GM21360 (cell line): ENCODE measurements around the gene STPG1.

ENCODE experiments used
- ATAC-seq: cut with Tn5 transposase; IDR thresholded peaks from one replicate; pipeline ENCODE4 v1.9.1; 2021; ENCODE audit warnings: mild to moderate bottlenecking, moderate library complexity; ENCODE audit not compliant: unreplicated experiment

STPG1 gene

DNA sequence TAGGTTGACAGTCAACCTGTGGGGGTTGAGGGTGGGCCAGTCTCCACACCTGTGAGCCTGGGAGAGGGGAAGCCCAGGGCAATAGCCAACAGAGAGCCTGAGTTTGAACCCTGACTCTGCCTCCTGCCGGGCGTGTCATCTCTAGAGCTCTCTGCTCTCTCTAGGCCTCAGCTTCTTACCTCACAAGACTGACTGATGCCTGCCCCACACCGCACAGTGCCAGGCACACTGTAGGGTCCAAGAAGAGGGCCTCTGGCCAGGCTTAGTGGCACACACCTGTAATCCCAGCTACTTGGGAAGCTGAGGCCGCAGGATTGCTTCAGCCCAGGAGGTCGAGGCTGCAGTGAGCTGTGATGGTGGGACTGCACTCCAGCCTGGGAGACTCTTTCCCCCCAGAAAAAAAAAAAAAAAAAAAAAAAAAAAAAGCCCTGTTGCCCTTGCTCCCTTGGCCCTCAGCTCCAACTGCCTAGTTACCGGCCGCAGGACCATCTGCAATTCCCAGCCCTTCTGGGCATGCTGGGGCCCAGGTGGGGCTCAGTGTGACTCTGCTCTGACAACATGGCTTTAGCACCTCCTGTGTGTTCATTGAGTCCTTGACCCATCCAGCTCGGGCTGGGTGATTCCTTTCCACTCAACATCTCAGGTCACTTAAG is 69.4 kb downstream of the STPG1 start:
- ATAC-seq, result no peak

- no peak for ATAC-seq
Measured at GRCh38 chr1:24343412-24344089, 70.0 kb downstream of the STPG1 start.

GRCh38 chr1:24341260-24341659 is 72.3 kb downstream of the STPG1 start:
- ATAC-seq, result no peak

DNA sequence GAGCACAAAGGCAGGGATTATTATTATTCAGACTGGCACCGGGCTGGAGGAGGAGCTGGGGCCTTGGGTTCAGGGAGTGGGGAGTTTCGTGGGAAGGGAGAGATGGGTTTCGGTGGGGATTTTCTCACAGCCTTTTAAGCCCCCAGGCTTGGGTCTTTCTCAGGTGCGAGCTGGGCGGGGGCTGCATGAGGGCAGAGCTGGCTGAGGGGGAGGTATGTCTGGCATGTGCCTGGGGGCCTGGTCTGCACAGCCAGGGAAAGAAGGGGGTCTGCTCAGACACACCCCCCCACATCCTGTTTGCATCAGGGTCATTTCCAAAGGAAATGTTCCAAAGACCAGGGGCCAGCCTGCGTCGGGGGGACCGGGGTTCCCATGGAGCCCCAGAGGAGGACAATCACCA is 72.8 kb downstream of the STPG1 start:
- ATAC-seq, result no peak

DNA sequence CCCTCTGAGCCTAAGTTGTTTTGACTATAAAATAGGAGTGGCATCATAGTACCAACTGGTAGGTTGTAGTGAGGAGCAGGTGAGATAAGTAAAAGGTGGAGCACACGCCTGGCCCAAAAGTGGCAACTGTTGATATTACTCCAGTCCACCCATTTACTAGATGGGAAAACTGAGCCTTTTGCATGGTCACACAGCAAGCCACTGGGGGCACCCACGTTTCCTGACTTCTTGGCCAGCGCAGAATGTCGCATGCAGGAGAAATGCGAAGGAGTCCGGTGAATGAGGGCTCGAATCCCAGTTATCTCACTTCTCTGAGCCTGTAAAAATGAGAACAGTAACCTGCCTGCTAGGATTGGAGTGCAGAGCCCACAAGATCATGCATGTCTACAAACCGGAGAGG is 73.6 kb downstream of the STPG1 start:
- ATAC-seq, result no peak

GRCh38 chr1:24338447-24338846 is 75.1 kb downstream of the STPG1 start:
- ATAC-seq, result no peak

DNA sequence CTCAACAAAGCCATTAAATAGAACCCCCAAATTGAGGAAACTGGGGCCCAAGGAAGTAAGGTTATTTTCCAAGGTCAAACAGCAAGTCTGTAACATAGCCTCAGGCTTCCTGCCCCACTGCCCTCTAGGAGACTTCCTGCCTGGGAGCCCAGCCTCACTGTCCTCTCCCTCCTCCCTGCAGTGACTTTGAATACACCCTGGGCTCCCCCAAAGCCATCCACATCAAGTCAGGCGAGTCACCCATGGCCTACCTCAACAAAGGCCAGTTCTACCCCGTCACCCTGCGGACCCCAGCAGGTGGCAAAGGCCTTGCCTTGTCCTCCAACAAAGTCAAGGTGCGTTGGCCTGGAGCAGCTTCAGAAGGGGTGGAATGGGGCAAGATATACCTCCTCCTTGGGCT is 76.1 kb downstream of the STPG1 start:
- ATAC-seq, result no peak

DNA sequence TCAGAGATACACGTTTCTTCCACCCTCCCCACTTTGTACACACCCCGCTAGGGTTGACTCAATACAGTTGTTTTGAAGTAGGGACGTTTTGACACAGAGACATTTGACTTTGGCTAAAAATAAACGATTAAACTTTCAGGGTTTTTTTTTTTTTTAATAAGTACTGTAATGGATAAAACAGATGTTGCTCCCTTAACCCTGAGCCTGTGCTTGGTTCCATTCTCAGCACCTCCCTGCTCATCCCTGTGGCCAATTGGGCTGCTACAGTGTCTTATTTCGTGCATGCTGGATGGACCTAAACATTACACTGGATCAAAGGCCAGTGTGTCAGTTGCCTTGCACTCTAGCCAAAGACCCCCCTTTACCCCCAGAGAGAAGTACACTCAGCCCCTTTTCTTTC is 77.5 kb downstream of the STPG1 start:
- ATAC-seq, result no peak

- ATAC-seq, result no peak
Measured at GRCh38 chr1:24331961-24332673, 81.5 kb downstream of the STPG1 start.

DNA sequence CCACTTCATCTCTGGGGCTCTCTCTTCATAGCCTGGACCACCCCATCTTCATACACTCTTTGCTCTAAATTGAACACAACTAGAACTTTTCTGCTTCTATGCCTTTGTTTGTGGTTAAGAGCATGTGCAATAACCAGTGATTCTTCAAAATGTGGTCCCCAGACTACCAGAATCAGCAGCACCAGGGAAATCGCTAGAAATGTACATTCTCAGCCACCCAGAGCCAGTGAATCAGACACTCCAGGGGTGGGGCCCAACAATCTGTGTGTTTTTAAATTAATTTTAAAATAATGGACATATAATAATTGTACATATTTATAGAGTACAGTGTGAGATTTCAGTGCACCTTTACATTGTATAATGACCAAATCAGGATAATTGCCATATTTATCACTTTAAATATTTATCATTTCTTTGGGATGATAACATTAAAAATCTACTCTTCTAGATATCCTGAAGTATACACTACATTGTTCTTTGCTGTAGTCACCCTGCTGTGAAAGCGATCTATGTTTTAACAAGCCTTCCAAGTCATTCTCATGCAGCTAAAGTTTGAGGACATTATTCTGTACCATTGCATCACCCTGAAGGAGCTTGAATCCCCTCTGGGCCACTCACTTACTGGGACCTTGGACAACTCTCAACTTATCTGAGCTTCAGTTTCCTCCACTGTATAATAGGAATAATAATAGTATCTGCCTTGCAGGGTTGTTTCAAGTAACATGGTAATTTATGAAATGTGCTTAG is 83.6 kb downstream of the STPG1 start:
- ATAC-seq, result no peak

GRCh38 chr1:24329331-24329730 is 84.3 kb downstream of the STPG1 start:
- no peak for ATAC-seq

- no peak for ATAC-seq
Measured at GRCh38 chr1:24327891-24328290, 85.7 kb downstream of the STPG1 start.

DNA sequence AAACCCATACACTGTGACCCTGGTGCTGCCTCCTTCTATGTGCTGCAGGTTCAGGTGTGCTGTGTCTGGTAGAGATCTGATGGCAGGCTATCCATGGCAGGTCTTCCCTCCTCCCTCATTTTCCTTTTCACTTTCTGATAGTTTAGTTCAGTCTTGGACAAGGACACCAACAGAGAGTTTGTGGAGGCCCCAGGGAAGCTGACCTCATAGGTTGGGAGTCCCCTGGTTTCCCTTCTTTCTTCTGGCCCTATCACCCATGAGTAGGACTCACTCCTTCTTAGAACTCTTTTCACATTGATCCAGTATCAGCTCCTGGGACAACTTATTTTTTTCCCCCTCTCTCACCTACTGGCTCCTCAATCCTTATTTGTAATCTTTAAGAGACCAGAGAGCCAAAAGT is 86.1 kb downstream of the STPG1 start:
- ATAC-seq, result no peak

GRCh38 chr1:24325587-24326449 is 87.8 kb downstream of the STPG1 start:
- ATAC-seq, result no peak

DNA sequence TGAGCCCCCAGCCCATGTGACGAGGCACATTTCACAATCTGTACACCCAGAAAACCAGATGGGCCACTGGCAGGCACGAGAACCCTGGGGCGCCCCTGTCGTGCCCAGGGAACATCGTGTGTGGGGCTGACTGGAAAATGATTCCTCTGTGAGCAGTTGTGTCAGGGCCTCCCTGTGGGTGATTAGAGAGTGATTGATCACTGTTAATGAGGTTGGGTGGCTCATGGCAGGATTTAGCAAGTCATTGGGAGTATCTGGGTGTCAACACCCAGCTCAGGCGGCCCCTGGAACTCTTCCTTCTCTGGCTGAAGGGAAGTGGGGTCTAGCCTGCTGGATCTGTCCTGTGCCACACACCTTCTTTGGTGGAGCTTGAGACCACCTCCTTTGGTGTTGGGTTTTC is 88.7 kb downstream of the STPG1 start:
- ATAC-seq, result no peak

DNA sequence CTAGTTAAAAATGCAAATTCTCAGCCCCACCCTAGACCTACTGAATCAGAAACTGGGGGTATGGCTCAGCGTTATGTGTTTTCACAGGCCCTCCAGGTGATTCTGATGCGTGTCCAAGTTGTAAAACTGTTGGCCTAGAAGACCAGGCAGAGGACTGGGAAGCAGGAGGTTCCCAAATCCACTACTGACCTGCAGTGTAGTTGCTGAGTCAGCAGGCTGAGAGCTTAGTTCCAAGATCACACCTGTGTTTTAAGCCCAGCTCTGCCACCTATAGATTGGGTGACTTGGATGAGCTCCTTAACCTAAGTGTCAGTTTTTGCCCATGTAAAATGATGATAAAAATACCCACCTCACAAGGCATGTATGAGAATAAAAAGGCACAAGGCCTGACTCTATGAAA is 90.3 kb downstream of the STPG1 start:
- ATAC-seq, result no peak

DNA sequence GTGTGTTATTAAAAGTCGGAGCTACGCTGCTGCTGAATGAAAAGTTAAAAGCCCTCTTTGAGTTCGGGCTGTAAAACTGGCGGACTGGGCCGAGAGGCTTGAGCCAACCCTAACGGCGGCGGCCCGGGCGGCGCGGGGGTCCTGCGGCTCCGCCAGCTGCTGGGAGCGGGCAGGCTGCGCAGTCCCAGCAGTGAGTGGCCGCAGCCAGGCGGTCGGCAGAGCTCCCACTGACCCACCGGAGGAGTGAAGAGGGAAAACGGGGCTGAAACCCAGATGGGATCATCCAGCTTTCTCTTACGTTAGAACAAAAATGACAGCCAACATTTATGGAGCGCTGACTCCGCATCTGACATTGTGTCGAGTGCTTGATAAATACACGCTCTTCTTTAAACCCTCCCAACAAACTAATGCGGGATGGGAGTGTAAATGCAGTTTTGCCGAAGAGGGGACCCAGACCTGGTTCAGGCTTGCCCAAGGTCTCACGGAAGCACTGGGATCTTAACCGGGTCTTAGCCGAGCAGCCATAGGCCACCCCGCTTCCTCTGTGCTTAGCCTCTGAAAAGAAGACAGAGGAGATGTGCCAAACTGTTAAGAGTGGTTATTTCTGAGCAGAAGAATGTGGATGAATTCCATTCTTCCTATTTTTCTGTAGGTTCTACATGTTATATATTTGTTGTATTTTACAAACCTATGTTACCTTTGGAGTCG is 91.0 kb downstream of the STPG1 start:
- no peak for ATAC-seq

DNA sequence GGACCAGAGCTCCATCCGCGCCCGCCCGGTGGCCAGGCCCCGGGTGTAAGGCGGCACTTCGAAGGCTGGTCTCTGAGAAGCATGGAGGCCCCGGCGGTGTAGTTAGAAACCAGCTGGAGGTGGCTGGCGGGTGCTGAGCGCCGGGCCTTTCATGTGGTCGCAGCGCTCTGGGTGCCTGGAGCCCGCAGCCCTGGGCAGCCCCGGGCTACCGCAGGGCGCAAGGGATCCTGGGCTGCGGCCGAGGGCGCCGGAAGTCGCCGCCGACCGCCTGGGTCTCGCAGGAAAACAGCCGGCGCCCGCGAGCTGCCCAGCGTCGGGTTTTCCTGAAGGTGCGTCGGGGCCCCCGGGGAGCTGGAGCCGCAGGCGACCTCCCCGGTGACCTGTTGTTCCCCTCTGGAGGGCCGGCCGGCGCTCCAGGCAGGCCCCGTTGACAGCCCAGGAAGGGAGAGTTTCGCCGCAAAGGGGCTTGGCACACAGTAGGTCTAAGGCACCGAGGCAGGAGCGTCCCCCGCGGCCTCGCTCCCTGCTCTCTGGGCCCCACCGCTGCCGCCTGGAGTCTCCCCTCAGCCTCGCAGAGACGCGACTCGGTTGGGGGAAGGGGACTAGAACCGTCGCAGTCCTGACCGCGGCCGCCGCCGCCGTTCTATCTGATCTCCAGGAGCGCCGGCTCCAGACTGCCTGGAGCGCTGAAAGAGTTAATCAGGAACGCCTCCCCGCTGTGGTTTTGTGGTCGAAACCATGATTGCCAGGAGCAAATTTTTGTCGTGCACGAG is 91.7 kb downstream of the STPG1 start:
- peak; percentile 50 for ATAC-seq

GRCh38 chr1:24321126-24321525 is 92.5 kb downstream of the STPG1 start:
- no peak for ATAC-seq
